GM12875 (cell line): ENCODE data around the gene NEK6.
"Not testable (repeated sequence)": the region's sequence is repeated elsewhere in the genome, so short reads cannot be mapped to it uniquely, and the experiment has no call there.

ENCODE experiments used
- H3K4me3 ChIP-seq: one replicate; pipeline ENCODE4 v1.5.1; 2011; ENCODE audit warnings: low read depth, low read length, control low read depth
- CTCF ChIP-seq: IDR thresholded peaks from 2 replicates; pipeline ENCODE4 v1.5.1; 2011; ENCODE audit warnings: low read depth, mild to moderate bottlenecking, control low read depth, inconsistent platforms, low read length, moderate library complexity, borderline replicate concordance; ENCODE audit not compliant: insufficient read depth

Gene NEK6

GRCh38 chr9:124248960-124249359, 8.8 kb upstream of the NEK6 start:
- no peak overlapping the region for H3K4me3 ChIP-seq
- TF ChIP-seq CTCF = no peak

GRCh38 chr9:124251204-124251603, 6.5 kb upstream of the NEK6 start:
- TF ChIP-seq CTCF = no peak
- H3K4me3 ChIP-seq = no peak overlapping the region

- H3K4me3 ChIP-seq = no peak overlapping the region
- TF ChIP-seq CTCF = no peak
These were observed 6.0 kb upstream of the NEK6 start for GRCh38 chr9:124251605-124252378.

GRCh38 chr9:124252878-124253277, 4.9 kb upstream of the NEK6 start:
- H3K4me3 ChIP-seq = not testable (repeated sequence)

- peak overlapping the region; percentile 12 for H3K4me3 ChIP-seq
These were observed 3.5 kb upstream of the NEK6 start for GRCh38 chr9:124254261-124254682.

GRCh38 chr9:124255222-124255621, 2.5 kb upstream of the NEK6 start:
- no peak for TF ChIP-seq CTCF
- no peak overlapping the region for H3K4me3 ChIP-seq

More at GRCh38 chr9:124254261-124254682, 3.5 kb upstream of the NEK6 start:
- peak; percentile 3; the same call in 1 of the 2 replicates for TF ChIP-seq CTCF

GRCh38 chr9:124256517-124257069, 1.2 kb upstream of the NEK6 start:
- no peak for TF ChIP-seq CTCF
- peak overlapping the region; percentile 80 for H3K4me3 ChIP-seq
